Measurements from ENCODE around the gene CUL7.

The CUL7 gene

GRCh38 chr6:43026365-43026764, 27.3 kb downstream of the CUL7 start:
- DNase-seq = no peak
- intact Hi-C loops (cut with DNase I) = no loop called here

- intact Hi-C loops (cut with DNase I) = no loop called here
- no peak for DNase-seq
Observed at GRCh38 chr6:43024436-43024835, 29.2 kb downstream of the CUL7 start.

- peak; percentile 63 to 93 (median 85) for DNase-seq
- intact Hi-C loops (cut with DNase I) = no loop called here
Observed at GRCh38 chr6:43021270-43022047, 32.2 kb downstream of the CUL7 start, which contains the start of gene RRP36. RRP36 (plus strand) TSS chr6:43021623; CDS start chr6:43021655, 32 bp downstream.

- no peak for DNase-seq
- intact Hi-C loops (cut with DNase I) = no loop called here
Observed at GRCh38 chr6:43020847-43021246, 32.8 kb downstream of the CUL7 start.

- intact Hi-C loops (cut with DNase I) = no loop called here
- DNase-seq = peak in 9 of 42 donors; percentile 11 to 56 (median 36)
Observed at GRCh38 chr6:43020052-43020705, 33.5 kb downstream of the CUL7 start.

GRCh38 chr6:43019152-43019551, 34.5 kb downstream of the CUL7 start:
- no peak for DNase-seq
- intact Hi-C loops (cut with DNase I) = no loop called here

GRCh38 chr6:43016943-43017334, 36.7 kb downstream of the CUL7 start:
- intact Hi-C loops (cut with DNase I) = no loop called here
- DNase-seq = no peak

- intact Hi-C loops (cut with DNase I) = no loop called here
- DNase-seq = no peak
Observed at GRCh38 chr6:43016176-43016942, 37.3 kb downstream of the CUL7 start.

- no peak for DNase-seq
- intact Hi-C loops (cut with DNase I) = loop anchor here (2.0 kb wide), 1 partner anchor 30 kb away; the partner anchor contains the start of gene PPP2R5D
Observed at GRCh38 chr6:43014434-43014909, 39.2 kb downstream of the CUL7 start.

- peak; percentile 98 to 100 (median 100) for DNase-seq
Observed at GRCh38 chr6:43013843-43014433, 39.7 kb downstream of the CUL7 start, which contains the start of the genes KLHDC3 and MEA1. KLHDC3 (plus strand) TSS chr6:43014249; CDS start chr6:43017193, 2,944 bp downstream. MEA1 (minus strand) TSS chr6:43013946; CDS start chr6:43013813, 133 bp downstream.

GRCh38 chr6:43013097-43013842, 40.4 kb downstream of the CUL7 start:
- intact Hi-C loops (cut with DNase I) = loop anchor here (2.0 kb wide), 1 partner anchor 46 kb away; the partner anchor contains the start of genes KLC4 and MRPL2
- DNase-seq = peak in 9 of 42 donors; percentile 6 to 67 (median 16)

More at GRCh38 chr6:43013843-43014433, 39.7 kb downstream of the CUL7 start, which contains the start of the genes KLHDC3 and MEA1:
- intact Hi-C loops (cut with DNase I) = loop anchor here (2.0 kb wide), 2 partner anchors 29 to 45 kb away; partner anchors contain the start of genes KLC4, MRPL2 and PPP2R5D

- no peak for DNase-seq
- intact Hi-C loops (cut with DNase I) = loop anchor here (2.0 kb wide), 1 partner anchor 46 kb away; the partner anchor contains the start of genes KLC4 and MRPL2
Observed at GRCh38 chr6:43012364-43012763, 41.3 kb downstream of the CUL7 start.

- intact Hi-C loops (cut with DNase I) = no loop called here
- DNase-seq = no peak
Observed at GRCh38 chr6:43011207-43011606, 42.4 kb downstream of the CUL7 start.

- peak in 32 of 42 donors; percentile 7 to 73 (median 46) for DNase-seq
- intact Hi-C loops (cut with DNase I) = no loop called here
Observed at GRCh38 chr6:43009124-43009523, 44.5 kb downstream of the CUL7 start.

- intact Hi-C loops (cut with DNase I) = no loop called here
- DNase-seq = no peak
Observed at GRCh38 chr6:43007126-43007525, 46.5 kb downstream of the CUL7 start.

- no peak for DNase-seq
Observed at GRCh38 chr6:43006251-43006650, 47.4 kb downstream of the CUL7 start.

GRCh38 chr6:43005844-43006243, 47.8 kb downstream of the CUL7 start:
- intact Hi-C loops (cut with DNase I) = no loop called here
- DNase-seq = no peak

More at GRCh38 chr6:43006251-43006650, 47.4 kb downstream of the CUL7 start:
- intact Hi-C loops (cut with DNase I) = no loop called here

GRCh38 chr6:43001843-43002242, 51.8 kb downstream of the CUL7 start:
- intact Hi-C loops (cut with DNase I) = no loop called here
- DNase-seq = no peak

All from head of caudate nucleus (tissue), 42 donors.